Hepatocyte (in vitro differentiated cells): ENCODE measurements around the gene ITPR3.

Experiments used
- EZH2 ChIP-seq: fragments of 200-600 bp; sonication (generic); IDR thresholded peaks from 2 replicates; pipeline ENCODE4 v1.6.1; 2016; ENCODE audit warnings: antibody characterized with exemption, mild to moderate bottlenecking, borderline replicate concordance
- EZH2phosphoT487 ChIP-seq: fragments of 200-600 bp; sonication (generic); IDR thresholded peaks from one replicate; pipeline ENCODE4 v1.6.1; 2018; ENCODE audit warnings: antibody characterized with exemption, mild to moderate bottlenecking, low read depth, moderate library complexity; ENCODE audit not compliant: unreplicated experiment, severe bottlenecking
- TF ChIP-seq, protein P1 (sequence below): fragments of 200-600 bp; sonication (generic); IDR thresholded peaks from 2 replicates; pipeline ENCODE4 v1.5.1; 2016; ENCODE audit warnings: antibody characterized with exemption, mild to moderate bottlenecking; ENCODE audit not compliant: poor library complexity

GRCh38 chr6:33670971-33671743 is 50.0 kb downstream of the ITPR3 start:
- TF ChIP-seq, protein P1, sequence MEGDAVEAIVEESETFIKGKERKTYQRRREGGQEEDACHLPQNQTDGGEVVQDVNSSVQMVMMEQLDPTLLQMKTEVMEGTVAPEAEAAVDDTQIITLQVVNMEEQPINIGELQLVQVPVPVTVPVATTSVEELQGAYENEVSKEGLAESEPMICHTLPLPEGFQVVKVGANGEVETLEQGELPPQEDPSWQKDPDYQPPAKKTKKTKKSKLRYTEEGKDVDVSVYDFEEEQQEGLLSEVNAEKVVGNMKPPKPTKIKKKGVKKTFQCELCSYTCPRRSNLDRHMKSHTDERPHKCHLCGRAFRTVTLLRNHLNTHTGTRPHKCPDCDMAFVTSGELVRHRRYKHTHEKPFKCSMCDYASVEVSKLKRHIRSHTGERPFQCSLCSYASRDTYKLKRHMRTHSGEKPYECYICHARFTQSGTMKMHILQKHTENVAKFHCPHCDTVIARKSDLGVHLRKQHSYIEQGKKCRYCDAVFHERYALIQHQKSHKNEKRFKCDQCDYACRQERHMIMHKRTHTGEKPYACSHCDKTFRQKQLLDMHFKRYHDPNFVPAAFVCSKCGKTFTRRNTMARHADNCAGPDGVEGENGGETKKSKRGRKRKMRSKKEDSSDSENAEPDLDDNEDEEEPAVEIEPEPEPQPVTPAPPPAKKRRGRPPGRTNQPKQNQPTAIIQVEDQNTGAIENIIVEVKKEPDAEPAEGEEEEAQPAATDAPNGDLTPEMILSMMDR, result no peak
- TF ChIP-seq EZH2, result no peak
- no peak for TF ChIP-seq EZH2phosphoT487
